ENCODE data around the gene SBNO2. TPM values are rescaled to one million over a fixed set of nuclear protein-coding genes. Genes with fewer than 3 reads are reported as not detected.

Gene SBNO2
- total and polyA plus RNA-seq, 10 donors = 16.2 to 230 (median 112) TPM

GRCh38 chr19:1159864-1160595, 14.0 kb downstream of the SBNO2 start:
- Histone ChIP-seq H3K36me3 (peaks cover 0 to 45% (median 9%) of the 10 kb centered on the region in 6 donors), H3K27me3 (replicated peaks in 1 of 7) (no peaks in the 10 kb centered on the region), H3K27ac (peak overlapping the region in 4 of 8 donors; percentile 8 to 40 (median 27)), H3K4me1 (peaks cover 24 to 88% (median 62%) of the 10 kb centered on the region in 6 donors), H3K9me3 (no peaks in the 10 kb centered on the region), H3K4me3 (no peak overlapping the region)
- no peak for DNase-seq
- peak in 2 of 3 donors; percentile 11 to 69 for TF ChIP-seq POLR2AphosphoS5 (IDR thresholded peaks at IDR 0.05)
- TF ChIP-seq, protein P1, sequence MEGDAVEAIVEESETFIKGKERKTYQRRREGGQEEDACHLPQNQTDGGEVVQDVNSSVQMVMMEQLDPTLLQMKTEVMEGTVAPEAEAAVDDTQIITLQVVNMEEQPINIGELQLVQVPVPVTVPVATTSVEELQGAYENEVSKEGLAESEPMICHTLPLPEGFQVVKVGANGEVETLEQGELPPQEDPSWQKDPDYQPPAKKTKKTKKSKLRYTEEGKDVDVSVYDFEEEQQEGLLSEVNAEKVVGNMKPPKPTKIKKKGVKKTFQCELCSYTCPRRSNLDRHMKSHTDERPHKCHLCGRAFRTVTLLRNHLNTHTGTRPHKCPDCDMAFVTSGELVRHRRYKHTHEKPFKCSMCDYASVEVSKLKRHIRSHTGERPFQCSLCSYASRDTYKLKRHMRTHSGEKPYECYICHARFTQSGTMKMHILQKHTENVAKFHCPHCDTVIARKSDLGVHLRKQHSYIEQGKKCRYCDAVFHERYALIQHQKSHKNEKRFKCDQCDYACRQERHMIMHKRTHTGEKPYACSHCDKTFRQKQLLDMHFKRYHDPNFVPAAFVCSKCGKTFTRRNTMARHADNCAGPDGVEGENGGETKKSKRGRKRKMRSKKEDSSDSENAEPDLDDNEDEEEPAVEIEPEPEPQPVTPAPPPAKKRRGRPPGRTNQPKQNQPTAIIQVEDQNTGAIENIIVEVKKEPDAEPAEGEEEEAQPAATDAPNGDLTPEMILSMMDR (IDR thresholded peaks at IDR 0.05 in 8 of 11, conservative IDR thresholded peaks at IDR 0.05 in 3 of 11) = no peak
- no peak for TF ChIP-seq POLR2A (IDR thresholded peaks at IDR 0.05)
- intact Hi-C loops (cut with DNase I; ENCODE audit: low total_unique reads) = no loop called here
- WGBS, 5 donors = 80 to 88% (median 87%) methylated on average over 25 to 31 of the region's 31 CpGs

GRCh38 chr19:1158885-1159448, 15.1 kb downstream of the SBNO2 start:
- no peak overlapping the region for H3K27ac ChIP-seq
- no peak overlapping the region for H3K4me3 ChIP-seq
- peaks cover 26 to 94% (median 69%) of the 10 kb centered on the region in 6 donors for H3K4me1 ChIP-seq
- WGBS, 5 donors = 82 to 93% (median 91%) methylated on average over 24 to 32 of the region's 32 CpGs
- DNase-seq = no peak
- no peaks in the 10 kb centered on the region for H3K27me3 ChIP-seq (replicated peaks in 1 of 7)
- no peaks in the 10 kb centered on the region for H3K9me3 ChIP-seq
- intact Hi-C loops (cut with DNase I; ENCODE audit: low total_unique reads) = no loop called here
- H3K36me3 ChIP-seq = peaks cover 0 to 56% (median 14%) of the 10 kb centered on the region in 6 donors
- no peak for TF ChIP-seq POLR2A (IDR thresholded peaks at IDR 0.05)
- no peak for TF ChIP-seq POLR2AphosphoS5 (IDR thresholded peaks at IDR 0.05)

DNA sequence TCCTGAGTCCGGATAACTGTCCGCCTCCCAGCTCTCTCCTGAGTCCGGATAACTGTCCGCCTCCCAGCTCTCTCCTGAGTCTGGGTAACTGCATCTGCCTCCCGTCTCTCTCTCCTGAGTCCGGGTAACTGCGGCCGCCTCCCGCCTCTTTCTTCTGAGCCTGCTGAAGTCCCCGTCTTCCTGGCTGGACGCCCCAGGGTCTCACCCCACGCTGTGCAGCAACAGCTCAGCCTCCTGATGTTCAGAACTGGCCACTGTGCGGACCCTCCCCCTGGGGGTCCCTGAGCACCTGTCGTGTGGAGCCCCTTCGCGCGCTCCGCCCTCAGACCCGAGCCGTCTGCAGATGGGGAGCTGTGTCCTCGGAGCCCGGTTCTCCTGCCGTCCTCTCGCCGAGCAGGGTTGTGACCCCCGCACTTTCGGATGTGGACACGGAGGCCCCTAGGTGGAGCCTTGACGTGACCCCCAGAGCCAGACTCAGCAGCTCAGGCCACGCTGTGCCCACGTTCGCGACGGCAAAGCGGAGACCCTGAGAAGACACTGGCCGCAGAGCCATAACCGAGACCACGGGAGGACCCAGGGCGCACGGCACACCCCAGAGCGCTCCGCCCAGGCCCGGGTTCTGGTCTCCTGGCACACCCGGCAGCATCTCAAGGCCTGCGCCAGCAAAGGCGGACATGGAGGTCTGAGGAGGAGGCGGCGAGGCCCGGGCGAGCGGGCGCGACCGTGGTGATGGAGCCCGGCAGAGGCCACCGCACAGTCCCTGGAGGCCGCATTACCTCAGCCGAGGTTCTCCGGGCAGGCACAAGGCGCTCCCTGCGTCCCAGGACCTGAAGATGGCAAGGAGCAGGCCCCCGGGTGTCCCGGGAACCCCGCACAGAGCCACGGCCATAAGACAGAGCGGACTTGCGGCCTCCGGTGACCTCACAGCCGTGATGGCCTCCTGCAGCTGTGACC, 15.9 kb downstream of the SBNO2 start:
- intact Hi-C loops (cut with DNase I; ENCODE audit: low total_unique reads) = no loop called here
- Histone ChIP-seq H3K27me3 (replicated peaks in 1 of 7) (no peaks in the 10 kb centered on the region), H3K4me3 (no peak overlapping the region), H3K9me3 (no peaks in the 10 kb centered on the region), H3K4me1 (peaks cover 18 to 94% (median 66%) of the 10 kb centered on the region in 6 donors), H3K36me3 (peaks cover 0 to 63% (median 20%) of the 10 kb centered on the region in 6 donors), H3K27ac (peak overlapping the region in 3 of 8 donors; percentile 17 to 95 (median 93))
- no peak for DNase-seq
- 90 to 97% (median 95%) methylated on average over 50 to 69 of the region's 69 CpGs for WGBS, 5 donors
- TF ChIP-seq POLR2A (IDR thresholded peaks at IDR 0.05) (no peak), POLR2AphosphoS5 (IDR thresholded peaks at IDR 0.05) (peak in 1 of 3 donors; percentile 32)

DNA sequence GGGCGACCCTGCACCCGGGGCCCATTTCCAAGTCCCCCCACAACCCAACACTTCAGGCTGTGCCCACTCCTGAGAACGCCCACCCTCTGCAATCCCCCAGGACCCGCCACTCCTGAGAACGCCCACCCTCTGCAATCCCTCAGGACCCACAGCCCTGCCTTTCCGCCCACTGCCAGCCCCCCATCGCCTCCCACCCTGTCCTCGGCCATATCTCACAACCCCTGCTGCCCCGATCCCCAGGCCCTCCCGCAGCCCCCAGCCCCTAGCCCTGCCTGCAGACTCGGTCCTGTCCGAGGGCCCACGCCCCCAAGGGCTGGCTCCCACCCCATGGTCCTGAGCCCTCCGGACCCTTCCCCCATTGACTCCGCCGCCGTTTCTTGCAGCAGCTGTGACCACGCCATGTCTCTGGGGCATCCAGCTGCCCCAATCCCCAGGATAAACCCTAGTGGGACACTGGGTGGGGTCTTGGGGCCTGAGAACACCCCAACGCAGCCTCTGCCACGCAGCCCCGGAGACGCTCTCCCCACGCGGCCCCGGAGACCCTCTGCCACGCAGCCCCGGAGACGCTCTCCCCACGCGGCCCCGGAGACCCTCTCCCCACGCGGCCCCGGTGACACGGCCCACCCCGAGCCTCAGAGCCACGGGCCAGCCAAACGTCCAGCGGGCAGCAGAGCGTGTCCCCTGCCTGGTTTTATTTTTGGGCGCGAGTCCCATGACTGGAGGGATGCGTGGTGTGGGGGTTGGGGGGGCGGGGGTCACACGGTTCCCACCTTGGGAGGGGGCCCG, 17.0 kb downstream of the SBNO2 start:
- peak overlapping the region in 6 of 8 donors; percentile 86 to 95 (median 93) for H3K27ac ChIP-seq
- TF ChIP-seq POLR2AphosphoS5 (IDR thresholded peaks at IDR 0.05) (no peak), POLR2A (IDR thresholded peaks at IDR 0.05) (no peak)
- TF ChIP-seq, protein P1 (IDR thresholded peaks at IDR 0.05 in 8 of 11, conservative IDR thresholded peaks at IDR 0.05 in 3 of 11) = no peak
- intact Hi-C loops (cut with DNase I; ENCODE audit: low total_unique reads) = no loop called here

More for the DNA sequence above, 17.0 kb downstream of the SBNO2 start:
- DNase-seq = peak; percentile 71
- Histone ChIP-seq H3K36me3 (peaks cover 0 to 75% (median 25%) of the 10 kb centered on the region in 6 donors), H3K27me3 (replicated peaks in 1 of 7) (no peaks in the 10 kb centered on the region), H3K9me3 (no peaks in the 10 kb centered on the region), H3K4me1 (peaks cover 14 to 94% (median 65%) of the 10 kb centered on the region in 6 donors), H3K4me3 (no peak overlapping the region)
- 92 to 96% (median 94%) methylated on average over 37 to 46 of the region's 46 CpGs for WGBS, 5 donors

All from spleen (tissue), 11 donors.